PC-9 (cell line): ENCODE measurements around the gene FBXO44. TPM values are rescaled to one million over a fixed set of nuclear protein-coding genes. Genes with fewer than 3 reads are reported as not detected.

Experiments
- BruUV-seq: library from RNA; stranded (reverse); fragments of 400-500 nt; replicated peaks from 2 replicates; lab custom pipeline; 2021; lab: Mats Ljungman, UMichigan
- CTCF ChIA-PET: fragments of 300-600 bp; sonication (Branson Sonifier 250); formaldehyde crosslinking; loops from one replicate; lab custom pipeline; 2022; ENCODE audit warnings: antibody characterized with exemption; lab: Charles Lee
- POLR2A ChIA-PET: fragments of 300-600 bp; sonication (Branson Sonifier 250); formaldehyde crosslinking; loops from one replicate; lab custom pipeline; 2022; ENCODE audit warnings: antibody characterized with exemption; ENCODE audit not compliant: unreplicated experiment; lab: Charles Lee
- DNase-seq, 2 experiments: peaks; one replicate each; pipeline versions ENCODE4 v3.0.0 to v3.0.0-alpha.2; 2015 to 2022; ENCODE audit warnings: mixed read lengths in 1 of 2
- H2AFZ ChIP-seq: fragments of 200-600 bp; sonication (generic); 2 replicates; pipeline ENCODE4 v1.8.1; 2017; ENCODE audit warnings: antibody characterized with exemption
- H3F3A ChIP-seq: fragments of 200-600 bp; sonication (generic); 2 replicates; pipeline ENCODE4 v1.8.1; 2017; ENCODE audit warnings: antibody characterized with exemption, mild to moderate bottlenecking, low read depth; ENCODE audit not compliant: insufficient read depth
- H3K27ac ChIP-seq: fragments of 200-600 bp; sonication (generic); 2 replicates; pipeline ENCODE4 v1.6.1; 2016; ENCODE audit warnings: mixed run types
- H3K27me3 ChIP-seq: fragments of 200-600 bp; sonication (generic); 2 replicates; pipeline ENCODE4 v1.6.1; 2016; ENCODE audit warnings: low read depth, mixed run types; ENCODE audit not compliant: insufficient read depth
- H3K36me3 ChIP-seq: fragments of 200-600 bp; sonication (generic); 2 replicates; pipeline ENCODE4 v1.6.1; 2016; ENCODE audit warnings: low read depth, mixed run types
- H3K4me1 ChIP-seq: fragments of 200-600 bp; sonication (generic); replicated peaks from 2 replicates; pipeline ENCODE4 v1.6.1; 2016; ENCODE audit warnings: mixed run types; ENCODE audit not compliant: insufficient read depth
- H3K4me2 ChIP-seq: fragments of 200-600 bp; sonication (generic); 2 replicates; pipeline ENCODE4 v1.6.1; 2017; ENCODE audit warnings: mixed run types
- H3K4me3 ChIP-seq: fragments of 200-600 bp; sonication (generic); 2 replicates; pipeline ENCODE4 v1.6.1; 2016; ENCODE audit warnings: mixed run types
- H3K79me2 ChIP-seq: fragments of 200-600 bp; sonication (generic); 2 replicates; pipeline ENCODE4 v1.6.1; 2017; ENCODE audit warnings: low read depth, mixed run types
- H3K9me2 ChIP-seq: fragments of 200-600 bp; sonication (generic); 2 replicates; pipeline ENCODE4 v1.8.1; 2017; ENCODE audit warnings: mild to moderate bottlenecking; ENCODE audit not compliant: insufficient read depth
- H3K9me3 ChIP-seq: fragments of 200-600 bp; sonication (generic); 2 replicates; pipeline ENCODE4 v1.8.1; 2016; ENCODE audit warnings: low read depth; ENCODE audit not compliant: insufficient read depth
- H4K20me1 ChIP-seq: fragments of 200-600 bp; sonication (generic); 2 replicates; pipeline ENCODE4 v1.8.1; 2017; ENCODE audit not compliant: insufficient read depth
- CTCF ChIP-seq: fragments of 200-600 bp; sonication (generic); conservative IDR thresholded peaks from 2 replicates; pipeline ENCODE4 v1.6.1; 2017; ENCODE audit warnings: mixed run types, antibody characterized with exemption, mild to moderate bottlenecking, moderate library complexity
- EZH2 ChIP-seq: fragments of 200-600 bp; sonication (generic); IDR thresholded peaks from 2 replicates; pipeline ENCODE4 v1.8.0; 2017; ENCODE audit warnings: antibody characterized with exemption, low read depth
- intact Hi-C: fragments of 100-400 bp; cut with micrococcal nuclease; formaldehyde crosslinking; loops from one replicate; pipeline ENCODE4 v1.10.0; 2022; ENCODE audit not compliant: unreplicated experiment
- total RNA-seq: library from RNA; stranded (reverse); gene quantifications from 2 replicates; pipeline ENCODE4 v1.2.3, GENCODE V29; 2021

FBXO44 gene
- total RNA-seq, 1 experiment from 2014 or later: 31.9 TPM

- H3K4me3 ChIP-seq: no peak overlapping the region
- DNase-seq: no peak
- no peak overlapping the region for H3K4me2 ChIP-seq
- no peak overlapping the region for H3K27ac ChIP-seq
- H3K4me1 ChIP-seq: no peaks in the 10 kb centered on the region
- no TSS peak for BruUV-seq
- POLR2A ChIA-PET: no interaction called here
- H2AFZ ChIP-seq: no peak overlapping the region
- CTCF ChIA-PET: no interaction called here
- no peaks in the 10 kb centered on the region for H3F3A ChIP-seq
- intact Hi-C loops: no loop called here
- no peaks in the 10 kb centered on the region for H4K20me1 ChIP-seq
- no peaks in the 10 kb centered on the region for H3K9me2 ChIP-seq
- no peak for TF ChIP-seq CTCF
- no peak for TF ChIP-seq EZH2
- no peaks in the 10 kb centered on the region for H3K79me2 ChIP-seq
- H3K36me3 ChIP-seq: no peaks in the 10 kb centered on the region
- no peaks in the 10 kb centered on the region for H3K9me3 ChIP-seq
- peaks cover 73% of the 10 kb centered on the region for H3K27me3 ChIP-seq
Measured at GRCh38 chr1:11610629-11611180, 44.0 kb upstream of the FBXO44 start.

- no peak overlapping the region for H3K4me3 ChIP-seq
- H3K4me1 ChIP-seq: no peaks in the 10 kb centered on the region
- peaks cover 71% of the 10 kb centered on the region for H3K27me3 ChIP-seq
- intact Hi-C loops: no loop called here
- BruUV-seq: no TSS peak
- H3F3A ChIP-seq: no peaks in the 10 kb centered on the region
- H3K27ac ChIP-seq: no peak overlapping the region
- H3K4me2 ChIP-seq: no peak overlapping the region
- H3K9me3 ChIP-seq: no peaks in the 10 kb centered on the region
- no peak for DNase-seq
- H2AFZ ChIP-seq: no peak overlapping the region
- H3K79me2 ChIP-seq: no peaks in the 10 kb centered on the region
- H3K36me3 ChIP-seq: no peaks in the 10 kb centered on the region
- TF ChIP-seq EZH2 (no peak), CTCF (no peak)
- no peaks in the 10 kb centered on the region for H4K20me1 ChIP-seq
- H3K9me2 ChIP-seq: no peaks in the 10 kb centered on the region
- ChIA-PET POLR2A (no interaction called here), CTCF (no interaction called here)
Measured at GRCh38 chr1:11611638-11612327, 42.9 kb upstream of the FBXO44 start.

GRCh38 chr1:11613347-11613746, 41.3 kb upstream of the FBXO44 start:
- H3F3A ChIP-seq: no peaks in the 10 kb centered on the region
- no peaks in the 10 kb centered on the region for H3K79me2 ChIP-seq
- no peak for TF ChIP-seq EZH2
- H3K27ac ChIP-seq: no peak overlapping the region
- H2AFZ ChIP-seq: no peak overlapping the region
- H3K4me1 ChIP-seq: no peaks in the 10 kb centered on the region
- no peak overlapping the region for H3K4me2 ChIP-seq
- POLR2A ChIA-PET: no interaction called here
- no peaks in the 10 kb centered on the region for H3K9me3 ChIP-seq
- H3K9me2 ChIP-seq: no peaks in the 10 kb centered on the region
- CTCF ChIA-PET: no interaction called here
- H3K27me3 ChIP-seq: peaks cover 74% of the 10 kb centered on the region
- intact Hi-C loops: no loop called here
- no peaks in the 10 kb centered on the region for H3K36me3 ChIP-seq
- DNase-seq: no peak
- BruUV-seq: no TSS peak
- H3K4me3 ChIP-seq: no peak overlapping the region
- no peaks in the 10 kb centered on the region for H4K20me1 ChIP-seq

GRCh38 chr1:11615090-11615489, 39.6 kb upstream of the FBXO44 start:
- CTCF ChIA-PET: no interaction called here

More at GRCh38 chr1:11615090-11615489, 39.6 kb upstream of the FBXO44 start:
- no peak overlapping the region for H3K4me2 ChIP-seq
- H3K9me2 ChIP-seq: no peaks in the 10 kb centered on the region
- no peak overlapping the region for H3K4me3 ChIP-seq
- POLR2A ChIA-PET: no interaction called here
- H4K20me1 ChIP-seq: no peaks in the 10 kb centered on the region
- intact Hi-C loops: no loop called here
- no peak overlapping the region for H3K27ac ChIP-seq
- TF ChIP-seq CTCF (no peak), EZH2 (no peak)
- DNase-seq: no peak
- H3K4me1 ChIP-seq: no peaks in the 10 kb centered on the region
- H3K36me3 ChIP-seq: no peaks in the 10 kb centered on the region
- H3K27me3 ChIP-seq: peaks cover 84% of the 10 kb centered on the region
- no peaks in the 10 kb centered on the region for H3F3A ChIP-seq
- H2AFZ ChIP-seq: no peak overlapping the region
- H3K79me2 ChIP-seq: no peaks in the 10 kb centered on the region
- no peaks in the 10 kb centered on the region for H3K9me3 ChIP-seq
- BruUV-seq: no TSS peak
